ENCODE data around the gene RRM2. TPM values are rescaled to one million over a fixed set of nuclear protein-coding genes. Genes with fewer than 3 reads are reported as not detected.

RRM2 gene
- total and polyA plus RNA-seq, 4 donors, result 0.23 to 4.6 (median 3.1) TPM

DNA sequence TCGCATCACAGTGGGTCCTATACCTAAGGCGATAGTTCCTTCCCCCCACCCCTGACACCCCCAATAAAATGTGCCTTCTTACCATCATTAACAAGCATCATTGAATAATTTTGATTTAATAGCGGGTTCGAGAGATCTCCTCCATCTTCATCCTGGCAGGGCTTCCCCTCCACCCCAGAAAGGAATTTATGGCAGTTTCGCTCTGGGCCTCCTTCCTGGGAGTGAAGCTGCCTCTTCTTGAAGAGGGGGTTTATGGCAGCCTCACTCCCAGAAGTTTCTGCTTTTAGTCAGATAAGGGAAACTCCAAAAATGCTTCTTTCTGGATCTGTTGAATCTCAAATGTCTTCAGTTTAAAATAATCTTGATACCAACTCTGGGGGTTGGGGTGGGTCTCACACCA is 45.7 kb downstream of the RRM2 start:
- no peak for ATAC-seq (ENCODE audit: low FRiP score)
- WGBS, 2 donors, result 95 to 98% methylated on average over 5 of the region's 5 CpGs
- Histone ChIP-seq H3K9me3 (ENCODE audit: control insufficient read depth, low read length) (no peaks in the 10 kb centered on the region), H3K27me3 (ENCODE audit: control insufficient read depth in 1 of 2, insufficient read depth in 2 of 2, low read length in 1 of 2) (no peaks in the 10 kb centered on the region), H3K4me1 (ENCODE audit: control insufficient read depth in 1 of 2, insufficient read depth in 2 of 2, low read length in 2 of 2) (no peaks in the 10 kb centered on the region), H3K36me3 (ENCODE audit: control insufficient read depth in 1 of 2, insufficient read depth in 2 of 2, low read length in 1 of 2) (no peaks in the 10 kb centered on the region), H3K4me3 (ENCODE audit: low read length in 2 of 2) (no peak overlapping the region), H3K27ac (ENCODE audit: low read depth in 1 of 2, low read length in 2 of 2) (no peak overlapping the region)
- intact Hi-C loops (cut with DNase I), result no loop called here
- DNase-seq, result no peak

DNA sequence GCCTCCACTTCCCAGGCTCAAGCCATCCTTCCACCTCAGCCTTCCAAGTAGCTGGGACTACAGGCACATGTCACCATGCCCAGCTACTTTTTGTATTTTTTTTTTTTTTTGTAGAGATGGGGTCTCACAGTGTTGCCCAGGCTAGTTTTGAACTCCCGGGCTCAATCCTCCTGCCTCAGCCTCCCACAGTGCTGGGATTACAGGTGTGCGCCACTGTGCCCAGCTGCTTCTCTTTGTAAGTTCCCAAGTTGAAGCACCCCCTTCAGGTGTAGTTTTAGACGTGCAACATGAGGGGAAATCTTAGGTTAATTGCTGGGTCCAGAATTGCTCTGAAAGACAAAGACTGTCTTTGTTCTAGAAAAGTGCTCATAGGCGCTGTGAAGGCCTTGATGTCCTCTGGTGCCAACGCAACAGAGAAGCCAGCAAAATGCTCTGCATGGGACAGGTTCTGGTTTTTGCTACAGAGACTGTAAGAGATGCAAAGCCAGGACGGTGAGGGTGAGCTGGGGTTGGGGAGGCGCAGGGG is 46.6 kb downstream of the RRM2 start:
- Histone ChIP-seq H3K4me3 (ENCODE audit: low read length in 2 of 2) (no peak overlapping the region), H3K27ac (ENCODE audit: low read depth in 1 of 2, low read length in 2 of 2) (no peak overlapping the region), H3K36me3 (ENCODE audit: control insufficient read depth in 1 of 2, insufficient read depth in 2 of 2, low read length in 1 of 2) (no peaks in the 10 kb centered on the region), H3K9me3 (ENCODE audit: control insufficient read depth, low read length) (no peaks in the 10 kb centered on the region), H3K4me1 (ENCODE audit: control insufficient read depth in 1 of 2, insufficient read depth in 2 of 2, low read length in 2 of 2) (no peaks in the 10 kb centered on the region), H3K27me3 (ENCODE audit: control insufficient read depth in 1 of 2, insufficient read depth in 2 of 2, low read length in 1 of 2) (no peaks in the 10 kb centered on the region)
- intact Hi-C loops (cut with DNase I), result no loop called here
- ATAC-seq (ENCODE audit: low FRiP score), result no peak
- WGBS, 2 donors, result 92 to 96% methylated on average over 7 of the region's 7 CpGs
- DNase-seq, result no peak

DNA sequence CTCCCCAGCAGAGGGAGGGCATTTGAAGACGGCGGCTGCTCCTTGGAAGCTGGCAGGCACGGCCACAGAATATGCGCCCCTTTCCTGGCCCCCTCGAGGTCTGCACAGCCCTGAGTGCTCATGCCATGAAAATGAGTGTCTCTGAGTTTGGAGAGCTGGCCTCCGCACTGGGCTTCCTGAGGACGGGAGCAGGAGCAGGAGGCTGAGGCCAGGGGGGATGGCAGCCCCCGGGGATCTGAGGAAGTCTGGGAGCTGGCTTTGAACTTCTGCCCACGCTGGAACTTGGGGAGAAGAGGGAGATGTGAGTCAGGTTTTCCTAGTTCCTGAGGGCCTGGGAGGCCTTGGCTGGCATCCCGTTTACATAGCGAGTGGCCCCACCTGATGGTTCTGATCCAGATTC is 47.0 kb downstream of the RRM2 start:
- Histone ChIP-seq H3K27ac (ENCODE audit: low read depth in 1 of 2, low read length in 2 of 2) (no peak overlapping the region), H3K4me3 (ENCODE audit: low read length in 2 of 2) (no peak overlapping the region), H3K36me3 (ENCODE audit: control insufficient read depth in 1 of 2, insufficient read depth in 2 of 2, low read length in 1 of 2) (no peaks in the 10 kb centered on the region), H3K27me3 (ENCODE audit: control insufficient read depth in 1 of 2, insufficient read depth in 2 of 2, low read length in 1 of 2) (no peaks in the 10 kb centered on the region), H3K4me1 (ENCODE audit: control insufficient read depth in 1 of 2, insufficient read depth in 2 of 2, low read length in 2 of 2) (no peaks in the 10 kb centered on the region), H3K9me3 (ENCODE audit: control insufficient read depth, low read length) (no peaks in the 10 kb centered on the region)
- DNase-seq (no peak), ATAC-seq (ENCODE audit: low FRiP score) (no peak)
- intact Hi-C loops (cut with DNase I), result no loop called here
- WGBS, 2 donors, result 74 to 77% methylated on average over 10 to 11 of the region's 11 CpGs

DNA sequence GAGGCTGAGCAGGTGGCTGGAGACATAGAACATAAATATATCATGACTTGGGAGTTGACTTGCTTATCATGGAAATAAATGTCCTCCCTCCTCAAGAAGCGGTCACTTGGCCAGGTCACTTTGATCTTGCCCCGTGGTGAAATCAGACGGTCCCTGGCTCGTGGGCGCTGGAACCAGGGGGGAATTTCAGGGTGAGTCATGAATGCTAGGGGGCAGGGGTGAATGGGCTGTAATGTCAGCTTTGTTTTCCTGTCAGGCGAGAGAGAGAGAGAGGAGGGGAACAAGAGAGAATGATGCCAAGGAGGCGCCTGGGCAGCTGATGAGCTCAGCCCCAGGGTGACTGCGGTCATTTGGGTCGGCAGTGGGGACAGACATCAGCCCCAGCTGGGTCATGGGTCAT is 47.7 kb downstream of the RRM2 start:
- Histone ChIP-seq H3K4me3 (ENCODE audit: low read length in 2 of 2) (no peak overlapping the region), H3K36me3 (ENCODE audit: control insufficient read depth in 1 of 2, insufficient read depth in 2 of 2, low read length in 1 of 2) (no peaks in the 10 kb centered on the region), H3K27me3 (ENCODE audit: control insufficient read depth in 1 of 2, insufficient read depth in 2 of 2, low read length in 1 of 2) (no peaks in the 10 kb centered on the region), H3K9me3 (ENCODE audit: control insufficient read depth, low read length) (no peaks in the 10 kb centered on the region), H3K27ac (ENCODE audit: low read depth in 1 of 2, low read length in 2 of 2) (no peak overlapping the region), H3K4me1 (ENCODE audit: control insufficient read depth in 1 of 2, insufficient read depth in 2 of 2, low read length in 2 of 2) (no peaks in the 10 kb centered on the region)
- intact Hi-C loops (cut with DNase I), result no loop called here
- WGBS, 2 donors, result 67 to 68% methylated on average over 9 of the region's 9 CpGs
- ATAC-seq (ENCODE audit: low FRiP score) (no peak), DNase-seq (no peak)

DNA sequence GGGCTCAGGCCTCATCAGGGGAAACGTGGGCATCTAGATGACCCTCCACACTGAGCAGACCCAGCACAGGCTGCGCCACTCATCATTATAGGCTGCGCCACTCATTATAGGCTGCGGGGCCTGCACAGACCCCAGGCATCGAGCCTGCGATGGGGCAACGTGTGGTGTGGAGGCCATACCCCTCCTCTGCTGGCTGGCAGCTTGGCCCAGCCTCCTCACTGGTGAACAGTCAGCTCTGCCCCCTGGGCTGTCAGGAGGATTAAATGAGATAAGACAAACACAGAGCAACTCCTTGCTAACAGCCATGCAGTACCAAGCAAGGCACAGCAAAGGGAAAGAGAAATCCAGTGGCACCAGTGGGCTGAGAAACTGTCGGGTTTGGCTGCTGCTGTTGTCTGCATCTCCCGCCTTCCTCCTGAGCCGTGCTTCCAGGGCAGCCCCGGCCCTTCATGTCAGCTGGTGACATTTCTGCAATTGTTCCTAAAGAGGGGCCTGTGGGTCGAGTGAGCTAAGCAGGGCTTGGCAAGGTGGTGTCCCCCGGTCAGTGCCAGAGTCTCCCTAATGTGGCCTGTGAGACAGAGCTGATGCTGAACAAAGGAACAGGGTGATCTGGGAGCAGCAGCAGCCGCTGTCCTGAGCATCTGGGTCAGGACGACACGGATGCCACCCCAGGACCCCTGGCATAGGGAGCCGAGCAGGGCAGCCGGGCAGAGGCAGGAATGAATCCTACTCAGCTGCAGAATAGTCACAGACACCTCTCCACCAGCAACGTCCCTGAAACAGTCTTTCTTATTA is 48.7 kb downstream of the RRM2 start:
- WGBS, 2 donors, result 88 to 92% methylated on average over 19 of the region's 19 CpGs
- Histone ChIP-seq H3K4me3 (ENCODE audit: low read length in 2 of 2) (no peak overlapping the region), H3K27me3 (ENCODE audit: control insufficient read depth in 1 of 2, insufficient read depth in 2 of 2, low read length in 1 of 2) (no peaks in the 10 kb centered on the region), H3K36me3 (ENCODE audit: control insufficient read depth in 1 of 2, insufficient read depth in 2 of 2, low read length in 1 of 2) (no peaks in the 10 kb centered on the region), H3K4me1 (ENCODE audit: control insufficient read depth in 1 of 2, insufficient read depth in 2 of 2, low read length in 2 of 2) (no peaks in the 10 kb centered on the region), H3K27ac (ENCODE audit: low read depth in 1 of 2, low read length in 2 of 2) (no peak overlapping the region), H3K9me3 (ENCODE audit: control insufficient read depth, low read length) (no peaks in the 10 kb centered on the region)
- ATAC-seq (ENCODE audit: low FRiP score) (no peak), DNase-seq (no peak)
- intact Hi-C loops (cut with DNase I), result no loop called here

DNA sequence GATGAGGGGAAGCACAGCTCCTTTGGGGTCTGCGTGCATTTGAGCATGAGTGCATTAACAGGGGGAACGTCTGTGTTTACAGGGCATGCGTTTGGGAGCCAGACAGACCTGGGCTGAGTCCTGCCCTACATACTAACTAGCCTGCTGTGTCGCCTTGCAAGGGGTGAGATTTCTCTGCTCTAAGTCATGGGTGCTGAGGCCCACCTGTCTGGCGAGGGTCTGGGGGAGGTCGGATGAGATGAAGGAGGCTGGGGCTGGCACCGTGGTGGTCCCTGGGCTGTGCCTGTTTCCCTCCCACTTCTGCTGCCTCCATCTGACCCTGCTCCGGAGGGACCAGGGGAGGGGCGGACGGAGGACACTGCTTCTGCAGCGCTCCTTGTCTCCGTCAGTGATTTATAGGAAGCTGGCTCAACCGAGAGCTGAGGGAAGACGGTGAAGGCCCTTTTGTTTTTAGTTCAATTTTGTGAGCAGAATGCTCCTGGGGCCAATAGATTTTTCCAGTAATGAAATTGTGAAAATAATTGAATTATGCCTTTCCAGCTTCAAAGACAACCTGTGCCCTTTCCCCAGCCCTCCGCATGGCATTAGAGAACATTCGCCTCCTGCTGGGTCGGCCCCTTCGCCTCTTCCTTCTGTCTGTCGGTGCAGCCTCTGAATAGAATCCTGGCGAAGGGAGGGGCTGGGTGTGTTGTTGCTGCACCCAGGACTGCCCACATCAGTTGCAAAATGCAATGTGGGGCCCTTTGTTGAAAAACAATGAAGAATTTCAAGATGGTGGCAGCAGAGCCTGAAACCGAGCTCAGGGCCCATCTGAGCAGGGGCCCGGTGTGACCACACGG is 49.7 kb downstream of the RRM2 start:
- WGBS, 2 donors, result 89 to 92% methylated on average over 23 of the region's 23 CpGs
- no peaks in the 10 kb centered on the region for H3K4me1 ChIP-seq (ENCODE audit: control insufficient read depth in 1 of 2, insufficient read depth in 2 of 2, low read length in 2 of 2)
- DNase-seq (no peak), ATAC-seq (ENCODE audit: low FRiP score) (no peak)
- no peaks in the 10 kb centered on the region for H3K27me3 ChIP-seq (ENCODE audit: control insufficient read depth in 1 of 2, insufficient read depth in 2 of 2, low read length in 1 of 2)
- no peaks in the 10 kb centered on the region for H3K9me3 ChIP-seq (ENCODE audit: control insufficient read depth, low read length)
- intact Hi-C loops (cut with DNase I), result no loop called here
- H3K4me3 ChIP-seq (ENCODE audit: low read length in 2 of 2), result no peak overlapping the region
- no peaks in the 10 kb centered on the region for H3K36me3 ChIP-seq (ENCODE audit: control insufficient read depth in 1 of 2, insufficient read depth in 2 of 2, low read length in 1 of 2)
- no peak overlapping the region for H3K27ac ChIP-seq (ENCODE audit: low read depth in 1 of 2, low read length in 2 of 2)

DNA sequence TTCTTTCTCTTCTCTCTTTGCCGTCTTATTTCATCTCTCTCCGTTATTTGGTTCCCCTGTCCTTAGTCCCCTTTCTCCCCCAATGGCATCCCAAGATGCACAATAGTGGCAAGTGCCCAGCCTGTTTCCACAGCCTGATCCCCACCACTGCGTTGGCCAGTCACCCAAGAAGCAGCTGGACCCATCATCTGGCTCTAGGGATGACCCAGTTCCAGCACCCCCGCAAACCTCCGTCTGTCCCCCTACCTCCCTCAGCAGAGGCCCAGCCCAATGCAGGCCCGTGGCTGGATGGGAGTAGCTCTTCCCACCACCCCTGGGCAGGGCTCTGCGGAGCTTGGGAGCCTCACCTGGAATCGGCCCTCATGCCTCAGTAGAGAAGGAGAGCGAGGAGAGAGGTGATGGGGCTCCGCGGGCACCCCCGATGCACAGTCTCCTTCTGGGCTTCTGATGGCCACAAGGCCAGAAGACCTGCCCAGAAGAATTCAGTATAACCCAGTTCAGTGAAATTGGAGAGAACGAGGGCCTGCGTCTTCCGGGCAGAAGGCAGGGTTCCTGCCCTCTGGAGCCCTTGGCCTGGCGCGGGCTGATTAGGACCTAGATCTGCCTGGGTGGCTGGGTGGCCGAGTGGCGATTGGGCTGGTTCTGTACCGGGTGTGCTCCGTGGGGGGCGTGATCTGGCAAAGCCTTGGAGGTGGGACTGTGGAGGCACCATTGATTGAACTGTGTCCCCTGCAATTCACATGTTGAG is 50.9 kb downstream of the RRM2 start:
- Histone ChIP-seq H3K9me3 (ENCODE audit: control insufficient read depth, low read length) (no peaks in the 10 kb centered on the region), H3K4me1 (ENCODE audit: control insufficient read depth in 1 of 2, insufficient read depth in 2 of 2, low read length in 2 of 2) (no peaks in the 10 kb centered on the region), H3K36me3 (ENCODE audit: control insufficient read depth in 1 of 2, insufficient read depth in 2 of 2, low read length in 1 of 2) (no peaks in the 10 kb centered on the region), H3K4me3 (ENCODE audit: low read length in 2 of 2) (no peak overlapping the region), H3K27ac (ENCODE audit: low read depth in 1 of 2, low read length in 2 of 2) (no peak overlapping the region), H3K27me3 (ENCODE audit: control insufficient read depth in 1 of 2, insufficient read depth in 2 of 2, low read length in 1 of 2) (no peaks in the 10 kb centered on the region)
- DNase-seq (no peak), ATAC-seq (ENCODE audit: low FRiP score) (no peak)
- WGBS, 2 donors, result 97 to 98% methylated on average over 22 of the region's 22 CpGs
- intact Hi-C loops (cut with DNase I), result no loop called here

DNA sequence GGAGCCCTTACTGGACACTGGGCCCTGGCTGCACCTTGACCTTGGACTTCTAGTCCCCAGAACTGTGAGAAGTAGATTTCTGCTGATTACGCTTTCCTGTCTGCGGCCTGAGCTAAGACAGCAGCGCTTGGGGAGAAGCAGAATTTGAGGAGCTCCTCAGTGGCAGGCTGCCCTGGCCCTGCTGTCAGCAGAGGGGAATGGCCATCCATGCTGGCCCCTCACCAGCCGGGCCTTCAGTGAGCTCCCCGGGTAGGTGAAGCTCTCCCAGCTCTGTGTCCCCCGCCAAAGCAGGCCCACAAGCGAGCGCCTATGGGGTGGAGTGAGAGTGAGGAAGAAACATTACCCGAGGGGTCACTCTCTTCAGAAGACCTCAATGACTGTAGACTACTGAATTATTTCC is 51.6 kb downstream of the RRM2 start:
- H3K9me3 ChIP-seq (ENCODE audit: control insufficient read depth, low read length), result no peaks in the 10 kb centered on the region
- ATAC-seq (ENCODE audit: low FRiP score), result no peak
- H3K4me1 ChIP-seq (ENCODE audit: control insufficient read depth in 1 of 2, insufficient read depth in 2 of 2, low read length in 2 of 2), result no peaks in the 10 kb centered on the region
- intact Hi-C loops (cut with DNase I), result no loop called here
- no peak for DNase-seq
- no peak overlapping the region for H3K4me3 ChIP-seq (ENCODE audit: low read length in 2 of 2)
- H3K27ac ChIP-seq (ENCODE audit: low read depth in 1 of 2, low read length in 2 of 2), result no peak overlapping the region
- H3K36me3 ChIP-seq (ENCODE audit: control insufficient read depth in 1 of 2, insufficient read depth in 2 of 2, low read length in 1 of 2), result no peaks in the 10 kb centered on the region
- WGBS, 2 donors, result 87 to 92% methylated on average over 9 of the region's 9 CpGs
- no peaks in the 10 kb centered on the region for H3K27me3 ChIP-seq (ENCODE audit: control insufficient read depth in 1 of 2, insufficient read depth in 2 of 2, low read length in 1 of 2)
